ENCODE data around the gene SLC35C1. TPM values are rescaled to one million over a fixed set of nuclear protein-coding genes. Genes with fewer than 3 reads are reported as not detected.
A peak's percentile ranks its signal among the peaks of the same experiment; 100 is the strongest.

SLC35C1 gene
- total RNA-seq, 1 experiment from 2014 or later, result 10.4 TPM

- ATAC-seq (peak; percentile 37), DNase-seq (ENCODE audit: low spot score) (peak; percentile 79)
- ChIA-PET POLR2A (no interaction called here), CTCF (interaction anchor here (1.0 to 3.5 kb wide), 3 partner anchors 13 to 202 kb away, joined by 7 to 21 read pairs (median 9); no protein-coding TSS in a partner anchor)
- peak overlapping the region; percentile 93 for H3K4me3 Mint-ChIP-seq
- no peaks in the 10 kb centered on the region for H3K9me3 Mint-ChIP-seq
- TF ChIP-seq E2F5 (CRISPR knock-in tag; IDR thresholded peaks at IDR 0.05), result 0 out of 2 replicates have a peak, but pooled peaks have one; percentile 27
- 0 out of 2 replicates have a peak, but pooled peaks have one; percentile 36 for TF ChIP-seq E2F4 (CRISPR knock-in tag; IDR thresholded peaks at IDR 0.05; ENCODE audit: borderline replicate concordance, low read depth)
- peak; percentile 64 for TF ChIP-seq MAX (CRISPR knock-in tag; IDR thresholded peaks at IDR 0.05)
- TF ChIP-seq FOXK1 (CRISPR knock-in tag; IDR thresholded peaks at IDR 0.05), result peak; percentile 17; the same call in 1 of the 2 replicates
- peak; percentile 38; the same call in 1 of the 2 replicates for TF ChIP-seq HMGXB4 (CRISPR knock-in tag; IDR thresholded peaks at IDR 0.05)
- TF ChIP-seq USF2 (CRISPR knock-in tag; IDR thresholded peaks at IDR 0.05), result no peak
- TF ChIP-seq OVOL2 (CRISPR knock-in tag; IDR thresholded peaks at IDR 0.05; ENCODE audit: borderline replicate concordance), result no peak
- 0 out of 2 replicates have a peak, but pooled peaks have one; percentile 36 for TF ChIP-seq IRF1 (CRISPR knock-in tag; IDR thresholded peaks at IDR 0.05)
- TF ChIP-seq EMX1 (CRISPR knock-in tag; IDR thresholded peaks at IDR 0.05), result no peak
- peak; percentile 87; the same call in 1 of the 2 replicates for TF ChIP-seq RELA (CRISPR knock-in tag; IDR thresholded peaks at IDR 0.05; ENCODE audit: borderline replicate concordance)
- TF ChIP-seq FOXP4 (CRISPR knock-in tag; IDR thresholded peaks at IDR 0.05), result peak; percentile 51; the same call in 1 of the 2 replicates
- TF ChIP-seq ARID4B (CRISPR knock-in tag; IDR thresholded peaks at IDR 0.05; ENCODE audit: borderline replicate concordance), result 0 out of 2 replicates have a peak, but pooled peaks have one; percentile 13
- TF ChIP-seq ZNF219 (CRISPR knock-in tag; IDR thresholded peaks at IDR 0.05; ENCODE audit: borderline replicate concordance), result no peak
- peak; percentile 67 for TF ChIP-seq PRDM15 (CRISPR knock-in tag; IDR thresholded peaks at IDR 0.05)
- no peak for TF ChIP-seq ERG (CRISPR knock-in tag; IDR thresholded peaks at IDR 0.05)
- H3K4me1 Mint-ChIP-seq, result peaks cover 14% of the 10 kb centered on the region
- H3K27me3 Mint-ChIP-seq (ENCODE audit: low read depth), result peaks cover 28% of the 10 kb centered on the region
- H3K27ac Mint-ChIP-seq, result no peak overlapping the region
- no peaks in the 10 kb centered on the region for H3K36me3 Mint-ChIP-seq
These were observed 783 bp upstream of the SLC35C1 start for GRCh38 chr11:45803971-45804760.

Data from WTC11 (cell line).